Hepatocyte (in vitro differentiated cells): ENCODE measurements around the gene PREX1. TPM values are rescaled to one million over a fixed set of nuclear protein-coding genes. Genes with fewer than 3 reads are reported as not detected.

ENCODE experiments used
- DNase-seq: peaks from one replicate; pipeline ENCODE4 v3.0.0-alpha.2; 2016; ENCODE audit warnings: low spot score
- H2AFZ ChIP-seq: fragments of 200-600 bp; sonication (generic); 2 replicates; pipeline ENCODE4 v1.6.0; 2016; ENCODE audit warnings: antibody characterized with exemption, mild to moderate bottlenecking
- H3K27ac ChIP-seq: fragments of 200-600 bp; sonication (generic); 2 replicates; pipeline ENCODE4 v1.5.1; 2016; ENCODE audit warnings: mild to moderate bottlenecking
- H3K27me3 ChIP-seq: fragments of 200-600 bp; sonication (generic); 2 replicates; pipeline ENCODE4 v1.6.1; 2016
- H3K36me3 ChIP-seq: fragments of 200-600 bp; sonication (generic); replicated peaks from 2 replicates; pipeline ENCODE4 v1.5.1; 2016; ENCODE audit warnings: low read depth; ENCODE audit not compliant: insufficient read depth
- H3K4me1 ChIP-seq: fragments of 200-600 bp; sonication (generic); 2 replicates; pipeline ENCODE4 v1.5.1; 2016; ENCODE audit warnings: mild to moderate bottlenecking, moderate library complexity; ENCODE audit not compliant: insufficient read depth
- H3K4me2 ChIP-seq: fragments of 200-600 bp; sonication (generic); 2 replicates; pipeline ENCODE4 v1.6.0; 2016
- H3K4me3 ChIP-seq: fragments of 200-600 bp; sonication (generic); 2 replicates; pipeline ENCODE4 v1.5.1; 2016; ENCODE audit warnings: mild to moderate bottlenecking
- H3K79me2 ChIP-seq: fragments of 200-600 bp; sonication (generic); 2 replicates; pipeline ENCODE4 v1.6.0; 2017; ENCODE audit warnings: mild to moderate bottlenecking
- H3K9me2 ChIP-seq: fragments of 200-600 bp; sonication (generic); replicated peaks from 2 replicates; pipeline ENCODE4 v1.6.0; 2017; ENCODE audit warnings: mild to moderate bottlenecking; ENCODE audit not compliant: insufficient read depth
- H3K9me3 ChIP-seq: fragments of 200-600 bp; sonication (generic); 2 replicates; pipeline ENCODE4 v1.5.1; 2016; ENCODE audit warnings: low read depth, mild to moderate bottlenecking
- H4K20me1 ChIP-seq: fragments of 200-600 bp; sonication (generic); 2 replicates; pipeline ENCODE4 v1.6.0; 2016; ENCODE audit warnings: mild to moderate bottlenecking; ENCODE audit not compliant: insufficient read depth, poor library complexity, severe bottlenecking
- EZH2 ChIP-seq: fragments of 200-600 bp; sonication (generic); IDR thresholded peaks from 2 replicates; pipeline ENCODE4 v1.6.1; 2016; ENCODE audit warnings: antibody characterized with exemption, mild to moderate bottlenecking, borderline replicate concordance
- EZH2phosphoT487 ChIP-seq: fragments of 200-600 bp; sonication (generic); IDR thresholded peaks from one replicate; pipeline ENCODE4 v1.6.1; 2018; ENCODE audit warnings: antibody characterized with exemption, mild to moderate bottlenecking, low read depth, moderate library complexity; ENCODE audit not compliant: unreplicated experiment, severe bottlenecking
- WGBS: methylation state at CpG from one replicate; pipeline ENCODE4 v1.1.6; 2016; ENCODE audit warnings: low lambda C conversion rate; ENCODE audit errors: missing lambda C conversion rate; 5-methylcytosine and 5-hydroxymethylcytosine counted together
- polyA plus RNA-seq: library from polyadenylated mRNA; unstranded; fragments of >200 nt; fragmentation: Nextera tagmentation; extraction: Ambion mirVana; gene quantifications from 2 replicates; pipeline ENCODE4 v1.2.1, GENCODE V29; 2016
- total RNA-seq: library from RNA; depleted of rRNA; stranded (reverse); fragments of >200 nt; gene quantifications from 2 replicates; pipeline ENCODE4 v1.2.3, GENCODE V29; 2014
- TF ChIP-seq, protein P1 (sequence below): fragments of 200-600 bp; sonication (generic); IDR thresholded peaks from 2 replicates; pipeline ENCODE4 v1.5.1; 2016; ENCODE audit warnings: antibody characterized with exemption, mild to moderate bottlenecking; ENCODE audit not compliant: poor library complexity

Gene PREX1
- total and polyA plus RNA-seq, 2 experiments from 2014 or later = 1.8 to 2.9 TPM

DNA sequence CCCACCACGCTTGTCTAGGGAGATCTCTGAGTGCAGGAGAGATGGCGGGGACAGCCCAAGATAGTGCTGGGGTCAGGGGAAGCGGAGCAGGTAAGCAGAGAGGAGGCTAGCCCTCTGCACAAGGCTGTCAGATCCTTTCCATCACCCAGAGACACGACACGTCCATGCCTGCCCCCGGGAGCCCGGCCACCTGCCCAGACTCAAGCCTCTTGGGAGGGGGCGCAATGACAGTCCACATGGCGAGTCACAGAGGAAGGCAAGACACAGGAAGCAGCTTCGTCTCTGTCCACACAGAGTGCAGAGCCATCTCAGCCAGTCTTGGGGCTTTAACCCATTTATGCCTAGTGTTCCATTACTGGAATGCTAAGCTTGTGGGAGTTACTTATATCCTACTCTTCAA lies 78.4 kb downstream of the PREX1 start:
- Histone ChIP-seq H3K36me3 (no peaks in the 10 kb centered on the region), H3K9me2 (no peaks in the 10 kb centered on the region), H3K27ac (no peak overlapping the region), H4K20me1 (no peaks in the 10 kb centered on the region), H3K27me3 (no peaks in the 10 kb centered on the region), H3K4me1 (no peaks in the 10 kb centered on the region), H3K4me2 (no peak overlapping the region), H3K79me2 (no peaks in the 10 kb centered on the region), H2AFZ (no peak overlapping the region), H3K9me3 (no peaks in the 10 kb centered on the region), H3K4me3 (no peak overlapping the region)
- TF ChIP-seq EZH2 = no peak
- TF ChIP-seq, protein P1, sequence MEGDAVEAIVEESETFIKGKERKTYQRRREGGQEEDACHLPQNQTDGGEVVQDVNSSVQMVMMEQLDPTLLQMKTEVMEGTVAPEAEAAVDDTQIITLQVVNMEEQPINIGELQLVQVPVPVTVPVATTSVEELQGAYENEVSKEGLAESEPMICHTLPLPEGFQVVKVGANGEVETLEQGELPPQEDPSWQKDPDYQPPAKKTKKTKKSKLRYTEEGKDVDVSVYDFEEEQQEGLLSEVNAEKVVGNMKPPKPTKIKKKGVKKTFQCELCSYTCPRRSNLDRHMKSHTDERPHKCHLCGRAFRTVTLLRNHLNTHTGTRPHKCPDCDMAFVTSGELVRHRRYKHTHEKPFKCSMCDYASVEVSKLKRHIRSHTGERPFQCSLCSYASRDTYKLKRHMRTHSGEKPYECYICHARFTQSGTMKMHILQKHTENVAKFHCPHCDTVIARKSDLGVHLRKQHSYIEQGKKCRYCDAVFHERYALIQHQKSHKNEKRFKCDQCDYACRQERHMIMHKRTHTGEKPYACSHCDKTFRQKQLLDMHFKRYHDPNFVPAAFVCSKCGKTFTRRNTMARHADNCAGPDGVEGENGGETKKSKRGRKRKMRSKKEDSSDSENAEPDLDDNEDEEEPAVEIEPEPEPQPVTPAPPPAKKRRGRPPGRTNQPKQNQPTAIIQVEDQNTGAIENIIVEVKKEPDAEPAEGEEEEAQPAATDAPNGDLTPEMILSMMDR = no peak
- no peak for TF ChIP-seq EZH2phosphoT487
- DNase-seq = no peak
- WGBS = 89% methylated on average over 10 of the region's 10 CpGs

DNA sequence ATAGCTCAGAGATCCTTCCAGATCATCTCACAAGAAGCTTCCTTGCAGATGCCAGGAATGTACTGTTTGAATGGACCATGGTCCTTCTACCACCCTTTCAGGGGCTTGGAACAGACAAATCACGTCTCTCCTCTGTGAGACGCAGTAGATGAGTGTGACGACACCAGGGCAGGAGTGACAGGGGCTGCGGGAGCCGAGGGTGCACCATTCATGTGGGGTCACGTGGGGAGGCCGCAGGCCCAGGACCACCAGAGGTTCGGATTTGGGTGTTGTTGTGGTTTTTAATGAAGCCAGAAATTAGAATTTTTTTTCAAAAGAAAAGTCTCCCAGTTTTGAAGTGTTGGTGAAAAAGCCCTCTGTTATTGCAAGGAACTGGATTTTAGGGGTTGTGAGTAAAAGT lies 79.2 kb downstream of the PREX1 start:
- no peak for DNase-seq
- H3K9me2 ChIP-seq = no peaks in the 10 kb centered on the region
- no peaks in the 10 kb centered on the region for H3K36me3 ChIP-seq
- H3K9me3 ChIP-seq = no peaks in the 10 kb centered on the region
- TF ChIP-seq, protein P1 = no peak
- TF ChIP-seq EZH2phosphoT487 = no peak
- TF ChIP-seq EZH2 = no peak
- H3K27ac ChIP-seq = no peak overlapping the region
- H3K4me3 ChIP-seq = no peak overlapping the region
- no peaks in the 10 kb centered on the region for H3K4me1 ChIP-seq
- H3K79me2 ChIP-seq = no peaks in the 10 kb centered on the region
- H2AFZ ChIP-seq = no peak overlapping the region
- no peaks in the 10 kb centered on the region for H3K27me3 ChIP-seq
- H3K4me2 ChIP-seq = no peak overlapping the region
- WGBS = 92% methylated on average over 8 of the region's 8 CpGs
- H4K20me1 ChIP-seq = no peaks in the 10 kb centered on the region

GRCh38 chr20:48747840-48748414 lies 79.9 kb downstream of the PREX1 start:
- Histone ChIP-seq H3K27me3 (no peaks in the 10 kb centered on the region), H3K79me2 (no peaks in the 10 kb centered on the region), H3K4me1 (no peaks in the 10 kb centered on the region), H3K27ac (no peak overlapping the region), H3K4me2 (no peak overlapping the region), H2AFZ (no peak overlapping the region), H4K20me1 (no peaks in the 10 kb centered on the region), H3K9me3 (no peaks in the 10 kb centered on the region), H3K9me2 (no peaks in the 10 kb centered on the region), H3K4me3 (no peak overlapping the region), H3K36me3 (no peaks in the 10 kb centered on the region)
- 83% methylated on average over 15 of the region's 15 CpGs for WGBS
- TF ChIP-seq, protein P1 = no peak
- TF ChIP-seq EZH2phosphoT487 (no peak), EZH2 (no peak)
- DNase-seq = no peak

- Histone ChIP-seq H3K9me2 (no peaks in the 10 kb centered on the region), H3K27me3 (no peaks in the 10 kb centered on the region), H4K20me1 (no peaks in the 10 kb centered on the region), H3K27ac (no peak overlapping the region), H2AFZ (no peak overlapping the region), H3K36me3 (no peaks in the 10 kb centered on the region), H3K4me1 (no peaks in the 10 kb centered on the region), H3K79me2 (no peaks in the 10 kb centered on the region), H3K9me3 (no peaks in the 10 kb centered on the region), H3K4me3 (no peak overlapping the region), H3K4me2 (no peak overlapping the region)
- no peak for DNase-seq
- WGBS = 87% methylated on average over 6 of the region's 6 CpGs
- TF ChIP-seq EZH2phosphoT487 = no peak
- TF ChIP-seq, protein P1 = no peak
- no peak for TF ChIP-seq EZH2
Measured at GRCh38 chr20:48745330-48745729, 82.5 kb downstream of the PREX1 start.
